Coronary artery (tissue), 2 donors: ENCODE results near the gene GRK5.

ENCODE experiments used
- DNase-seq: peaks from one replicate; pipeline ENCODE4 v3.0.0-alpha.2; 2017; ENCODE audit warnings: low spot score
- H3K27ac ChIP-seq, 2 donors: fragments of 200-600 bp; sonication (generic); one replicate each; pipeline ENCODE4 v1.5.1; 2016 to 2019
- H3K4me3 ChIP-seq: fragments of 200-600 bp; sonication (generic); 2 replicates; pipeline ENCODE4 v1.5.1; 2016; ENCODE audit warnings: mild to moderate bottlenecking, moderate library complexity
- TF ChIP-seq, protein P1 (sequence below): fragments of 200-600 bp; sonication (generic); IDR thresholded peaks from one replicate; pipeline ENCODE4 v1.5.1; 2019; ENCODE audit warnings: antibody characterized with exemption

GRK5 gene

DNA sequence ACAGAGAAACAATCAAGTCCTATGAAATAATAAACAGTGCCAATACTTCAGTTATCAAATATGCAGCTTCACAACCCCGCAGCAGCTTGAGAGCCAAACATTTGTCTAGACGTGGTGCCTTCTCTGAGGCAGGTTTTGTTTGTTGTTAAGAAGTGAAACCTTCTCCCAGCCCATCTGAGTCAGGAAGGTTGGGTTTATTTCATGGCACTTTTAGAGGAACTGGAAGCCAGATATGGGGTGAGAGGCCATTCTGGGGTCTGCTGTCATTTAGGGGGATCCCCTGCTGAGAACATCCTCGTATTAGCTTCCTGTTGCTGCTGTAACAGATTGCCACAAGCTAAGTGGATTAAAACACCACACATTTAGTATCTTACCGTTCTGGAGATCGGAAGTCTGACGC is 113.6 kb downstream of the GRK5 start:
- Histone ChIP-seq H3K4me3 (no peak overlapping the region), H3K27ac (no peak overlapping the region)
- TF ChIP-seq, protein P1, sequence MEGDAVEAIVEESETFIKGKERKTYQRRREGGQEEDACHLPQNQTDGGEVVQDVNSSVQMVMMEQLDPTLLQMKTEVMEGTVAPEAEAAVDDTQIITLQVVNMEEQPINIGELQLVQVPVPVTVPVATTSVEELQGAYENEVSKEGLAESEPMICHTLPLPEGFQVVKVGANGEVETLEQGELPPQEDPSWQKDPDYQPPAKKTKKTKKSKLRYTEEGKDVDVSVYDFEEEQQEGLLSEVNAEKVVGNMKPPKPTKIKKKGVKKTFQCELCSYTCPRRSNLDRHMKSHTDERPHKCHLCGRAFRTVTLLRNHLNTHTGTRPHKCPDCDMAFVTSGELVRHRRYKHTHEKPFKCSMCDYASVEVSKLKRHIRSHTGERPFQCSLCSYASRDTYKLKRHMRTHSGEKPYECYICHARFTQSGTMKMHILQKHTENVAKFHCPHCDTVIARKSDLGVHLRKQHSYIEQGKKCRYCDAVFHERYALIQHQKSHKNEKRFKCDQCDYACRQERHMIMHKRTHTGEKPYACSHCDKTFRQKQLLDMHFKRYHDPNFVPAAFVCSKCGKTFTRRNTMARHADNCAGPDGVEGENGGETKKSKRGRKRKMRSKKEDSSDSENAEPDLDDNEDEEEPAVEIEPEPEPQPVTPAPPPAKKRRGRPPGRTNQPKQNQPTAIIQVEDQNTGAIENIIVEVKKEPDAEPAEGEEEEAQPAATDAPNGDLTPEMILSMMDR = no peak
- no peak for DNase-seq

DNA sequence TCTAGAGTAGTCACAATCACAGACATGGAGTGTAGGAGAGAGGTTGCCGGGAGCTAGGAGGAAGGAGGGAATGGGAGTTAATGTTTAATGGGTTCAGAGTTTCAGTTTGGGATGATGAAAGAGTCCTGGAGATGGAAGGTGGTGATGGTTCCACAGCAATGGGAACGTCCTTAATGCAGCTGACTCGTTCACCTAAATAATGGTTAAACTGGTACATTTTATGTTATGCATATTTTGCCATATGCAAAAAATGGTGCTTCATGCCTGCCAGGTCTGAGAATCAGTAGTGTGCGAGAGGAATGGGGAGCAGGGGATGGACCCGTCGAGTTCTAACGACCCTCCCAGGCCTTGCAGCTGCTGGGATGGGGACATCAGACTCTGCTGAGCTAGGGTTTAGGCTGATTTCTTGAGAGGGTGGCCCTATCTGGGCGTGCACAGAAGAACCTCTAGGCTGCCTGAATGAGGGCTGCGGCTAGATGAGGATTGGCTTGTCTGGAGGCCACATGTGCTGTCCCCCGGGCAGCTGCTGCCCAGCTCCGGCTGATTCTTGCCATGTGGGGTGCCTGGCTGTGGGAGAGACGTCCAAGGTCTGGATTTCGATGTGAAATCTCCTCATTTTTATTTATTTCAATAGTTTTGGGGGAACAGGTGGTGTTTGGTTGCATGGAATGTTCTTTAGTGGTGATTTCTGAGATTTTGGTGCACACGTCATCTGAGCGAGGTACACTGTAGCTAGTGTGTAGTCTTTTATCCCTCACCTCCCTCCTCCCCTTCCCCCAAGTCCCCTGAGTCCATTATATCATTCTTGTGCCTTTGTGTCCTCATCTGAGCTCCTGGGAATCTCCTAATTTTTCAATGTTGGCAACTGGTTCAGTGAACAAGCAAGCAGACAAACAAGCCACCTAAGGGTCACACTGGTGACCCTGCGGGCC is 116.0 kb downstream of the GRK5 start:
- no peak overlapping the region for H3K4me3 ChIP-seq
- H3K27ac ChIP-seq = no peak overlapping the region
- no peak for DNase-seq
- TF ChIP-seq, protein P1 = no peak

DNA sequence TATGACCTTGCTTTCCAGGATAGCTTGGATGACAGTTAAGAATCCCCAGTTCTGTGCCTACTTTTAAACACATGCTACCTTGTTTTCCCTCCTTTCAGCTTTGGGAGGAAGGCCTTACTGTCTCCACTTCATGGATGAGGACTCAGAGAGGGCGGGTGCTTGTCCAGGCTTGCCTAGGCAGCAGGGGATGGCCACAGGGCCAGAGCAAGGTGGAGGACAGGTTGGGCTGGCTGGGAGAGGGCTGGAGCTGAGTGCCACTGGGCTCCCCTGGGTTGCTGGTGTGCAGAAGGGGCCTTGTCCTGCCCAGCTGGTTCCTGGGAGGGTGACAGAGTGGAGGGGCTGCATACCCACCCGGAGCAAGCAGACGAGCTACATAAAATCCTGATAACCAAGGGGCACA is 117.8 kb downstream of the GRK5 start:
- no peak overlapping the region for H3K4me3 ChIP-seq
- DNase-seq = no peak
- no peak overlapping the region for H3K27ac ChIP-seq
- TF ChIP-seq, protein P1 = no peak

DNA sequence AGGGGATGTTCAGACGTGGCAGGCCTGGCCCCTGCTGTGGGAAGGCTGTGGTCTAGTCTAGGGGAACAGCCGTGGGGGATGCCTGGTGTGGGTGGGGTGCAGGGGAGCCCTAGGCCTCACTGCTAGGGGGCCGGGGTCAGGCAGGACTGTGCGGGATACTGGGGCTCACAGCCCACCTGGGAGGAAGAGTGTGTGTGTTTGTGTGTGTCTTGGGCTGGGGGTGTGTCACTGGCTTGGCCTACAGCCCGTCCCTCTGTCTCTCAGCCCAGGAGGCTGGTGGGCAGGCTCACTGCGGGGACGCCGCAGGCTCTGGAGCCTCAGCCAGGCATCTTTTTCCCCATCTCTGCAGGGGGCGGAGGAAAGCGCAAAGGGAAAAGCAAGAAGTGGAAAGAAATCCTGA is 118.8 kb downstream of the GRK5 start:
- DNase-seq = no peak
- TF ChIP-seq, protein P1 = no peak
- Histone ChIP-seq H3K4me3 (no peak overlapping the region), H3K27ac (no peak overlapping the region)

DNA sequence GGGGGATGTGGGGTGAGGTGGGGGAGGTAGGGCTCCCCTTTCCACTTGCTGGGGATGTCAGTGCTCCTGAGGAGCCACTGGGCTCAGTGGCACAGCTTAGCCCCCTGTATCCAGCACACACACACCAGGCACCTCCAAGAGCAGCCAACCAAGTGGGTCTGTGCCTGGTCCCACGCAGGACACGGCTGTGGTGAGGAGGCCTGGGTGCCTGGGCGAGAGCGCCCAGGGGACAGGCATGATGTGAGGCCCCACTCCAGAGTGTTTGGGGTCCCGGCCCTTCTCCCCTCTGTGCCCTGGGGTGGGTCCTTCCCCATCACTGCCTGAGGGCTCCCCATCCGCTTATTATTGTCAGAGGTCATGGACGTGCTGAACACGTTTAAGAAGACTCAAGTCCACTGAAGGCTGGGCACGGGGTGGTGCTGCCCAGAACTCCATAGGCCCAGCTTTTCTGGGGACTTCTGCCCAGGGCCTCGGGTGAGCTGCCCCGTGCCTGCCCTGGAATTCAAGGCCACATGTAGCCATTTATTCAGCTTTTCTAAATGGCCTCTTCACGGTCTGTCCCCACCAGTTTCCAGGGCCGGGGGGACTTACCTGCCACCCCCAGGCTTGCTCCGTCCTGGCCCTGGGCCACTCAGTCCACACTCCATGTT is 119.8 kb downstream of the GRK5 start:
- no peak overlapping the region for H3K27ac ChIP-seq
- no peak for DNase-seq
- TF ChIP-seq, protein P1 = no peak
- H3K4me3 ChIP-seq = no peak overlapping the region

DNA sequence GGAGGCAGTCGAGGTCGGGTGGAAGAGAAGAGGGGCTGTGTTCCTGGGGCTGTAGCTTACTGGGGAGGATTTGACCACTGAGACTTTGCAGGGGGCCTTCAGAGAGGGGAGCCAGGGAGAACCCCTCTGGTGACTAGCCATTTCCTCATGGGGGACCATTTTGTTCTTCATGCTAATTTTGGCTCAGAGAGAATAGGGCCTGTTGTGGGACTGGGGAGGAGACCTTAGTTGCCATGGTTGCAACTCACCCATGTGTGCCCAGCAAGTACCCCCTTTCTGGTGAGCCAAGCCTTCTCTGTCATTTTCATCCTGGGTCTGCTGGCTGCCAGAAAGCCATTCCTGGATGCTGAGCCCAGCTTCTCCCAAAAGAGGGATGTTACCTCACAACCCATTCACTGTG is 120.9 kb downstream of the GRK5 start:
- H3K4me3 ChIP-seq = no peak overlapping the region
- no peak overlapping the region for H3K27ac ChIP-seq
- TF ChIP-seq, protein P1 = no peak
- DNase-seq = no peak
